BLaER1 (cell line): Measurements from ENCODE around the gene DPY19L3.
A peak's percentile ranks its signal among the peaks of the same experiment; 100 is the strongest.
"Not testable (repeated sequence)": the region's sequence is repeated elsewhere in the genome, so short reads cannot be mapped to it uniquely, and the experiment has no call there.

Experiments used
- H3K27ac ChIP-seq: shearing (Covaris generic); formaldehyde crosslinking; 2 replicates; pipeline ENCODE4 v1.8.1; 2022
- H3K27me3 ChIP-seq: shearing (Covaris generic); formaldehyde crosslinking; 2 replicates; pipeline ENCODE4 v1.8.1; 2022
- H3K36me3 ChIP-seq: shearing (Covaris generic); formaldehyde crosslinking; 2 replicates; pipeline ENCODE4 v1.8.1; 2022
- H3K4me1 ChIP-seq: shearing (Covaris generic); formaldehyde crosslinking; 2 replicates; pipeline ENCODE4 v1.8.1; 2022
- H3K4me2 ChIP-seq: shearing (Covaris generic); formaldehyde crosslinking; 2 replicates; pipeline ENCODE4 v1.8.1; 2022
- H3K4me3 ChIP-seq: shearing (Covaris generic); formaldehyde crosslinking; 2 replicates; pipeline ENCODE4 v1.8.1; 2022
- H3K9ac ChIP-seq: shearing (Covaris generic); formaldehyde crosslinking; 2 replicates; pipeline ENCODE4 v1.8.1; 2022
- H3K9me3 ChIP-seq: shearing (Covaris generic); formaldehyde crosslinking; 2 replicates; pipeline ENCODE4 v1.8.1; 2022
- H4K20me1 ChIP-seq: shearing (Covaris generic); formaldehyde crosslinking; 2 replicates; pipeline ENCODE4 v1.8.1; 2022
- Cebpa-rat ChIP-seq: shearing (Covaris generic); IDR thresholded peaks from 2 replicates; pipeline ENCODE4 v1.8.1; 2022

DPY19L3 gene

DNA sequence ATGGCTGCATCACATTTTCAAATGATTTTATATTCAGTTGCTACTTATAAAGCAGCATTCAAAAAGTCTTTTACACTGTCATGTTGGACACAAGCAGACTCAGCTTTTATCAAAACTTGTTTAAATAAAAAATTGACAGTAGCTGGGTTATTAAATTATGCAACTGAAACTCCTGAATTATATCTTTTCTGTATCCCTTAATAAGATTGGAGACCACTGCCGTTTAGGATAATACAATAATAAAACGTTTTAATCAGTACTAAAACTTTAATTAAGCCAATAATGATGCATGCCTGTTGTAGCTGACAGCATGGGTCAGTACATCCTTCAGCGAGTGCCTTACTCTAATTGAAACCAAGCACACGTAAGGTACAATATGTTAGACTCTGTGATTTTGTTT is 78.0 kb downstream of the DPY19L3 start:
- Histone ChIP-seq H4K20me1 (no peaks in the 10 kb centered on the region), H3K9ac (no peak overlapping the region), H3K36me3 (peaks cover 88% of the 10 kb centered on the region), H3K9me3 (peaks cover 8% of the 10 kb centered on the region), H3K27me3 (no peaks in the 10 kb centered on the region), H3K27ac (no peak overlapping the region), H3K4me2 (no peak overlapping the region), H3K4me1 (no peaks in the 10 kb centered on the region), H3K4me3 (no peak overlapping the region)
- no peak for TF ChIP-seq Cebpa-rat

DNA sequence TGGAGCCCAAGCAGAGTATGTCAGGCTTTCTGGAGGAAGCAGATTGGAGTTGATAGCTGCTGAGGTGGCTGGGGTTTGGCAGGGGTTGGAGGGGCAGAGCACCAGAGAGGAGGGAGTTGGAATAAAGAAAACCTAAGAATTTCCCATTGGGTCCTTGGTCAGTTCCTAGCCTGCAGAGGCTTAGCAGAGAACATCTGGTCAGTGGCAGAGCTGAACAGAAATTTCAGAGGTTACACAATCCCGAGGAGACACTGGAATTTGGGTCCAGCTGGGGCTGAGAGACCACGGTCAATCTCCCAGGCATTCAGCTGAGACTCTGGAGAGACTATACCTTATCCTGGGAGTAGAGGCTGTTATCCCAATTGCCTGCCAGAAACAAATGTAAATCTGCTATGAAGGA is 84.4 kb downstream of the DPY19L3 start:
- Histone ChIP-seq H3K36me3 (peaks cover 29% of the 10 kb centered on the region), H3K4me1 (no peaks in the 10 kb centered on the region), H3K9me3 (peaks cover 15% of the 10 kb centered on the region), H3K27me3 (no peaks in the 10 kb centered on the region), H3K27ac (no peak overlapping the region), H3K4me2 (no peak overlapping the region), H3K4me3 (no peak overlapping the region), H4K20me1 (no peaks in the 10 kb centered on the region), H3K9ac (no peak overlapping the region)
- no peak for TF ChIP-seq Cebpa-rat

- no peak overlapping the region for H3K9ac ChIP-seq
- H4K20me1 ChIP-seq, result no peaks in the 10 kb centered on the region
- no peaks in the 10 kb centered on the region for H3K9me3 ChIP-seq
- no peak overlapping the region for H3K4me3 ChIP-seq
- H3K4me1 ChIP-seq, result no peaks in the 10 kb centered on the region
- no peaks in the 10 kb centered on the region for H3K27me3 ChIP-seq
- no peaks in the 10 kb centered on the region for H3K36me3 ChIP-seq
- TF ChIP-seq Cebpa-rat, result no peak
- no peak overlapping the region for H3K4me2 ChIP-seq
- H3K27ac ChIP-seq, result no peak overlapping the region
Measured at GRCh38 chr19:32497391-32497790, 91.8 kb downstream of the DPY19L3 start.

DNA sequence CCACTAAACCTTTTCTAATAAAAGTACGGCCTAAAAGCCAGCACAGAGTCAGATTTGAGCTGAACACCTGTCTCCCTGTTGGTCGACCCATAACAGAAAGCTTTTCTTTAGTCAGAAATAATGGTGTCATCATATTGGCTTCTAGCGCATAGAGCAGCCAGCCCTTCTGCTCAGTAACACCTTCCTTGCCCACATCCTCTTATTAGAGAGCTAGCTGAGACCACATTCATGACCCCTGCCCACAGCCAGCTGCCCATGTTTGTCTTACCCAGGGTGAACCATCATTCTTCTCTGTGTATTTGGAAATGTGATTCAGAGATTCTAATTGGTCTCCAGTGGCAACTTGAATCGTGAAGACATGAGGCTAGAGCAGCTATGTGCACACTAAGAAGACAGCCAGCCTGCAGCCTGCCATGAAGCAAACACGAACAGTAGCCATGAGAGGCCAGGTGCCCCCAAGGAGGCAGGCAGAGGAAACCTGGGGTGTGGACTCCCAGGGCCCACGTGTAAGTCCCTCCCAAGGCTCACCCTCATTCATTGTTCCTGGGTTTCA is 93.2 kb downstream of the DPY19L3 start:
- no peak overlapping the region for H3K9ac ChIP-seq

GRCh38 chr19:32512498-32512897 is 106.9 kb downstream of the DPY19L3 start:
- peaks cover 20% of the 10 kb centered on the region for H3K9me3 ChIP-seq
- H3K9ac ChIP-seq, H3K4me1 ChIP-seq, H3K4me3 ChIP-seq, H4K20me1 ChIP-seq, H3K27me3 ChIP-seq, H3K36me3 ChIP-seq, H3K4me2 ChIP-seq, H3K27ac ChIP-seq: not testable (repeated sequence)

More for the DNA sequence above, 93.2 kb downstream of the DPY19L3 start:
- H3K4me3 ChIP-seq, result no peak overlapping the region
- no peak overlapping the region for H3K27ac ChIP-seq
- H3K36me3 ChIP-seq, result no peaks in the 10 kb centered on the region
- no peak for TF ChIP-seq Cebpa-rat
- no peaks in the 10 kb centered on the region for H3K9me3 ChIP-seq
- H4K20me1 ChIP-seq, result no peaks in the 10 kb centered on the region
- H3K27me3 ChIP-seq, result no peaks in the 10 kb centered on the region
- no peak overlapping the region for H3K4me2 ChIP-seq
- no peaks in the 10 kb centered on the region for H3K4me1 ChIP-seq

GRCh38 chr19:32519023-32519422 is 113.5 kb downstream of the DPY19L3 start:
- H3K4me2 ChIP-seq, result peak overlapping the region; percentile 46
- H4K20me1 ChIP-seq, result no peaks in the 10 kb centered on the region
- no peak overlapping the region for H3K4me3 ChIP-seq
- peaks cover 19% of the 10 kb centered on the region for H3K4me1 ChIP-seq
- no peaks in the 10 kb centered on the region for H3K27me3 ChIP-seq
- H3K36me3 ChIP-seq, result no peaks in the 10 kb centered on the region
- no peak overlapping the region for H3K27ac ChIP-seq
- no peak for TF ChIP-seq Cebpa-rat
- H3K9ac ChIP-seq, result no peak overlapping the region
- peaks cover 3% of the 10 kb centered on the region; the same call in 1 of the 2 replicates for H3K9me3 ChIP-seq

DNA sequence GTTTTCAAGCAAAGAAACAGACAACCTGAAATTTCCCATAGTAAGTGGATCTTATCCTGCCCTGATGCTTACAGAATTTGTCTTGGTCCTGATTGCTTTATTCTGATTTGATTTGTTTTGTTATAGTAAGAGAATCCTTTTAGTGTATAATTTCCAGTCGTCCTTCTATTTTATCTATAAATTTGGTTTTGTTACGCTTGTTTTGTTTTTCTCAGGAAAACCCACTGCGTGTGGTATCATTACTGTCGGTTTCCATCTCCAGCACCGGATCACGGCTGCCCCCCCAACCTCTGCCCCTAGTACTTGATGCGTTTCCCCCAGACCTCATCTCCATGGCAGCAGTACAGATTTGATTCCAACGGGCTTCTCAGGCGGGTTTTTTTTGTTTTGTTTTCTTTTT is 117.4 kb downstream of the DPY19L3 start:
- Histone ChIP-seq H3K4me3 (no peak overlapping the region), H3K27me3 (no peaks in the 10 kb centered on the region), H4K20me1 (no peaks in the 10 kb centered on the region), H3K4me2 (no peak overlapping the region), H3K9ac (no peak overlapping the region), H3K36me3 (no peaks in the 10 kb centered on the region), H3K9me3 (peaks cover 2% of the 10 kb centered on the region; the same call in 1 of the 2 replicates), H3K4me1 (peaks cover 19% of the 10 kb centered on the region), H3K27ac (no peak overlapping the region)
- TF ChIP-seq Cebpa-rat, result no peak

GRCh38 chr19:32526895-32527294 is 121.3 kb downstream of the DPY19L3 start:
- TF ChIP-seq Cebpa-rat, result no peak
- Histone ChIP-seq H3K4me1 (no peaks in the 10 kb centered on the region), H3K36me3 (no peaks in the 10 kb centered on the region), H3K4me2 (no peak overlapping the region), H3K9ac (no peak overlapping the region), H3K27me3 (no peaks in the 10 kb centered on the region), H3K27ac (no peak overlapping the region), H3K9me3 (peaks cover 31% of the 10 kb centered on the region), H3K4me3 (no peak overlapping the region), H4K20me1 (no peaks in the 10 kb centered on the region)

GRCh38 chr19:32530773-32531172 is 125.2 kb downstream of the DPY19L3 start:
- Histone ChIP-seq H3K36me3 (no peaks in the 10 kb centered on the region), H3K27me3 (no peaks in the 10 kb centered on the region), H3K4me1 (no peaks in the 10 kb centered on the region), H3K9ac (no peak overlapping the region), H3K4me2 (no peak overlapping the region), H4K20me1 (no peaks in the 10 kb centered on the region), H3K4me3 (no peak overlapping the region), H3K27ac (no peak overlapping the region), H3K9me3 (peaks cover 62% of the 10 kb centered on the region)
- no peak for TF ChIP-seq Cebpa-rat

DNA sequence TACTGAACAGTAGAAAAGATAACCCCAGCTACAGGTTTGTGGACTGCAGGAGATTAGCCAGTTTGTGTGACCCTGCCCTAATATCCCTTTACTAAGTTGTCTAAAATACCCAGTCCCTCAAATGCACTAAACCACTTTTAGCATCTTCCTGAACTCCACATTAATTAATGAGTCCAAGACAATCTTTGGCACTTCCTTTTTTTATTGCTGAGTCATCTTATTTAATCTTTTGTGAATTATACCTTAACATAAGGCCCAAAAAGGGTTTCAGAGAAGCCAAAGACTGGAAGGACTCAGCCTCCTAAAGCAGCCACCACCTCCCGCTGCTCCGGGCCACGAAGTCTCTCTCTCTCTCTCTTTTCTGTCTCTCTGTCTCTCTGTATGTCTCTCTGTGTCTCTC is 126.7 kb downstream of the DPY19L3 start:
- H3K4me3 ChIP-seq, result no peak overlapping the region
- H3K9me3 ChIP-seq, result peaks cover 62% of the 10 kb centered on the region
- no peaks in the 10 kb centered on the region for H3K27me3 ChIP-seq
- no peak for TF ChIP-seq Cebpa-rat
- H3K4me2 ChIP-seq, result no peak overlapping the region
- H3K27ac ChIP-seq, result no peak overlapping the region
- no peaks in the 10 kb centered on the region for H4K20me1 ChIP-seq
- no peak overlapping the region for H3K9ac ChIP-seq
- H3K36me3 ChIP-seq, result no peaks in the 10 kb centered on the region
- H3K4me1 ChIP-seq, result no peaks in the 10 kb centered on the region
